ENCODE results near the gene ACOX2. TPM values are rescaled to one million over a fixed set of nuclear protein-coding genes. Genes with fewer than 3 reads are reported as not detected.

The ACOX2 gene
- total and polyA plus RNA-seq, 2 of the 13 experiments (the other 11 are each of a cell fraction or from before 2014, with no cell fraction given), result 42.6 to 98.5 TPM

- TF ChIP-seq ZNF280D (CRISPR knock-in tag; IDR thresholded peaks at IDR 0.05), result 0 out of 2 replicates have a peak, but pooled peaks have one; percentile 4
- no peak for TF ChIP-seq MYNN (CRISPR knock-in tag; IDR thresholded peaks at IDR 0.05; ENCODE audit: low read depth)
- TF ChIP-seq SRSF9 (IDR thresholded peaks at IDR 0.05; ENCODE audit: borderline replicate concordance, insufficient read depth, low read depth, low read length, poor library complexity, severe bottlenecking), result no peak
- TF ChIP-seq DBP (CRISPR knock-in tag; IDR thresholded peaks at IDR 0.05; ENCODE audit: not compliant biosample characterization), result no peak
- TF ChIP-seq PHF8 (CRISPR knock-in tag; IDR thresholded peaks at IDR 0.05), result peak; percentile 24
- TF ChIP-seq KDM3A (CRISPR knock-in tag; IDR thresholded peaks at IDR 0.05; ENCODE audit: low read depth), result peak; percentile 46; the same call in 1 of the 2 replicates
- TF ChIP-seq ATF7 (IDR thresholded peaks at IDR 0.05), result no peak
- TF ChIP-seq ATF7 (CRISPR knock-in tag; IDR thresholded peaks at IDR 0.05), result no peak
- TF ChIP-seq, protein P1, sequence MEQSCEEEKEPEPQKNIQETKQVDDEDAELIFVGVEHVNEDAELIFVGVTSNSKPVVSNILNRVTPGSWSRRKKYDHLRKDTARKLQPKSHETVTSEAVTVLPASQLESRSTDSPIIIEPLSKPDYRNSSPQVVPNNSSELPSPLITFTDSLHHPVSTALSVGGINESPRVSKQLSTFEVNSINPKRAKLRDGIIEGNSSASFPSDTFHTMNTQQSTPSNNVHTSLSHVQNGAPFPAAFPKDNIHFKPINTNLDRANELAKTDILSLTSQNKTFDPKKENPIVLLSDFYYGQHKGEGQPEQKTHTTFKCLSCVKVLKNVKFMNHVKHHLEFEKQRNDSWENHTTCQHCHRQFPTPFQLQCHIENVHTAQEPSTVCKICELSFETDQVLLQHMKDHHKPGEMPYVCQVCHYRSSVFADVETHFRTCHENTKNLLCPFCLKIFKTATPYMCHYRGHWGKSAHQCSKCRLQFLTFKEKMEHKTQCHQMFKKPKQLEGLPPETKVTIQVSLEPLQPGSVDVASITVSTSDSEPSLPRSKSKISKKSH (CRISPR knock-in tag; IDR thresholded peaks at IDR 0.05; ENCODE audit: borderline replicate concordance), result no peak
- no peak for TF ChIP-seq ZNF383 (CRISPR knock-in tag; IDR thresholded peaks at IDR 0.05; ENCODE audit: borderline replicate concordance)
- no peak for TF ChIP-seq IRX3 (CRISPR knock-in tag; IDR thresholded peaks at IDR 0.05; ENCODE audit: borderline replicate concordance, low read depth)
- no peak for TF ChIP-seq SP5 (CRISPR knock-in tag; IDR thresholded peaks at IDR 0.05; ENCODE audit: borderline replicate concordance, low read depth)
- TF ChIP-seq ARID2 (CRISPR knock-in tag; IDR thresholded peaks at IDR 0.05; ENCODE audit: borderline replicate concordance), result no peak
- no peak for TF ChIP-seq ZMYM3 (CRISPR knock-in tag; IDR thresholded peaks at IDR 0.05)
- no peak for TF ChIP-seq RBAK (CRISPR knock-in tag; IDR thresholded peaks at IDR 0.05)
- TF ChIP-seq SOX6 (IDR thresholded peaks at IDR 0.05), result no peak
- peak; percentile 21; the same call in 1 of the 2 replicates for TF ChIP-seq SOX6 (CRISPR knock-in tag; IDR thresholded peaks at IDR 0.05)
- peak; percentile 68 for TF ChIP-seq ZBTB14 (CRISPR knock-in tag; IDR thresholded peaks at IDR 0.05)
- no peak for TF ChIP-seq ZXDC (CRISPR knock-in tag; IDR thresholded peaks at IDR 0.05)
Measured at GRCh38 chr3:58491506-58492402, 45.2 kb downstream of the ACOX2 start, which contains the start of gene KCTD6 (continued).
